ENCODE data around the gene EVC2.

Gene EVC2

GRCh38 chr4:5712931-5713330, 4.6 kb upstream of the EVC2 start:
- no peaks in the 10 kb centered on the region for H3K9me3 ChIP-seq (ENCODE audit: control insufficient read depth, low read length)
- DNase-seq = no peak
- H3K27ac ChIP-seq (ENCODE audit: insufficient read depth, low read length, poor library complexity, severe bottlenecking) = no peak overlapping the region
- H3K4me3 ChIP-seq (ENCODE audit: insufficient read depth, low read depth, low read length, poor library complexity, severe bottlenecking) = no peak overlapping the region
- H3K27me3 ChIP-seq (replicated peaks; ENCODE audit: control insufficient read depth, insufficient read depth, low read length, poor library complexity, severe bottlenecking) = peaks cover 6% of the 10 kb centered on the region
- H3K36me3 ChIP-seq (ENCODE audit: control insufficient read depth, insufficient read depth, low read length) = no peaks in the 10 kb centered on the region
- no peaks in the 10 kb centered on the region for H3K4me1 ChIP-seq (ENCODE audit: control insufficient read depth, insufficient read depth, low read length, poor library complexity, severe bottlenecking)

GRCh38 chr4:5712517-5712916, 4.2 kb upstream of the EVC2 start:
- Histone ChIP-seq H3K36me3 (ENCODE audit: control insufficient read depth, insufficient read depth, low read length) (no peaks in the 10 kb centered on the region), H3K27me3 (replicated peaks; ENCODE audit: control insufficient read depth, insufficient read depth, low read length, poor library complexity, severe bottlenecking) (peaks cover 9% of the 10 kb centered on the region), H3K27ac (ENCODE audit: insufficient read depth, low read length, poor library complexity, severe bottlenecking) (no peak overlapping the region), H3K4me1 (ENCODE audit: control insufficient read depth, insufficient read depth, low read length, poor library complexity, severe bottlenecking) (no peaks in the 10 kb centered on the region), H3K9me3 (ENCODE audit: control insufficient read depth, low read length) (no peaks in the 10 kb centered on the region), H3K4me3 (ENCODE audit: insufficient read depth, low read depth, low read length, poor library complexity, severe bottlenecking) (no peak overlapping the region)
- DNase-seq = no peak

GRCh38 chr4:5711479-5712184, 3.3 kb upstream of the EVC2 start:
- DNase-seq = no peak
- Histone ChIP-seq H3K9me3 (ENCODE audit: control insufficient read depth, low read length) (no peaks in the 10 kb centered on the region), H3K4me3 (ENCODE audit: insufficient read depth, low read depth, low read length, poor library complexity, severe bottlenecking) (no peak overlapping the region)

GRCh38 chr4:5710961-5711478, 2.7 kb upstream of the EVC2 start, which contains the start of gene EVC:
Gene EVC, plus strand, starts transcription at chr4:5711201. Its CDS starts 180 bp downstream, at chr4:5711381.
- Histone ChIP-seq H3K4me3 (ENCODE audit: insufficient read depth, low read depth, low read length, poor library complexity, severe bottlenecking) (peak within 1 kb of the TSS; percentile 31), H3K27ac (ENCODE audit: insufficient read depth, low read length, poor library complexity, severe bottlenecking) (no peak within 1 kb of the TSS), H3K27me3 (replicated peaks; ENCODE audit: control insufficient read depth, insufficient read depth, low read length, poor library complexity, severe bottlenecking) (peaks cover 12% of the 10 kb centered on the region), H3K36me3 (ENCODE audit: control insufficient read depth, insufficient read depth, low read length) (no peaks in the 10 kb centered on the region), H3K4me1 (ENCODE audit: control insufficient read depth, insufficient read depth, low read length, poor library complexity, severe bottlenecking) (no peaks in the 10 kb centered on the region), H3K9me3 (ENCODE audit: control insufficient read depth, low read length) (no peaks in the 10 kb centered on the region)
- peak in 1 of 3 donors; percentile 8 for DNase-seq

More at GRCh38 chr4:5711479-5712184, 3.3 kb upstream of the EVC2 start:
- Histone ChIP-seq H3K27me3 (replicated peaks; ENCODE audit: control insufficient read depth, insufficient read depth, low read length, poor library complexity, severe bottlenecking) (peaks cover 12% of the 10 kb centered on the region), H3K36me3 (ENCODE audit: control insufficient read depth, insufficient read depth, low read length) (no peaks in the 10 kb centered on the region), H3K4me1 (ENCODE audit: control insufficient read depth, insufficient read depth, low read length, poor library complexity, severe bottlenecking) (no peaks in the 10 kb centered on the region), H3K27ac (ENCODE audit: insufficient read depth, low read length, poor library complexity, severe bottlenecking) (no peak overlapping the region)

GRCh38 chr4:5710065-5710960, 2.0 kb upstream of the EVC2 start:
- no peaks in the 10 kb centered on the region for H3K9me3 ChIP-seq (ENCODE audit: control insufficient read depth, low read length)
- no peak overlapping the region for H3K27ac ChIP-seq (ENCODE audit: insufficient read depth, low read length, poor library complexity, severe bottlenecking)
- H3K4me3 ChIP-seq (ENCODE audit: insufficient read depth, low read depth, low read length, poor library complexity, severe bottlenecking) = peak overlapping the region; percentile 31
- H3K27me3 ChIP-seq (replicated peaks; ENCODE audit: control insufficient read depth, insufficient read depth, low read length, poor library complexity, severe bottlenecking) = peaks cover 12% of the 10 kb centered on the region
- H3K36me3 ChIP-seq (ENCODE audit: control insufficient read depth, insufficient read depth, low read length) = no peaks in the 10 kb centered on the region
- no peaks in the 10 kb centered on the region for H3K4me1 ChIP-seq (ENCODE audit: control insufficient read depth, insufficient read depth, low read length, poor library complexity, severe bottlenecking)
- DNase-seq = no peak

- DNase-seq = no peak
- Histone ChIP-seq H3K36me3 (ENCODE audit: control insufficient read depth, insufficient read depth, low read length) (no peaks in the 10 kb centered on the region), H3K9me3 (ENCODE audit: control insufficient read depth, low read length) (no peaks in the 10 kb centered on the region), H3K27ac (ENCODE audit: insufficient read depth, low read length, poor library complexity, severe bottlenecking) (no peak overlapping the region), H3K4me3 (ENCODE audit: insufficient read depth, low read depth, low read length, poor library complexity, severe bottlenecking) (no peak overlapping the region), H3K27me3 (replicated peaks; ENCODE audit: control insufficient read depth, insufficient read depth, low read length, poor library complexity, severe bottlenecking) (peaks cover 12% of the 10 kb centered on the region), H3K4me1 (ENCODE audit: control insufficient read depth, insufficient read depth, low read length, poor library complexity, severe bottlenecking) (no peaks in the 10 kb centered on the region)
Observed at GRCh38 chr4:5709207-5709575, 832 bp upstream of the EVC2 start.

GRCh38 chr4:5707778-5708448, 446 bp downstream of the EVC2 start:
- DNase-seq = no peak
- Histone ChIP-seq H3K4me1 (ENCODE audit: control insufficient read depth, insufficient read depth, low read length, poor library complexity, severe bottlenecking) (no peaks in the 10 kb centered on the region), H3K27ac (ENCODE audit: insufficient read depth, low read length, poor library complexity, severe bottlenecking) (no peak overlapping the region), H3K4me3 (ENCODE audit: insufficient read depth, low read depth, low read length, poor library complexity, severe bottlenecking) (peak overlapping the region; percentile 36), H3K9me3 (ENCODE audit: control insufficient read depth, low read length) (no peaks in the 10 kb centered on the region), H3K27me3 (replicated peaks; ENCODE audit: control insufficient read depth, insufficient read depth, low read length, poor library complexity, severe bottlenecking) (peaks cover 12% of the 10 kb centered on the region), H3K36me3 (ENCODE audit: control insufficient read depth, insufficient read depth, low read length) (no peaks in the 10 kb centered on the region)

GRCh38 chr4:5707366-5707765, 993 bp downstream of the EVC2 start:
- H3K27me3 ChIP-seq (replicated peaks; ENCODE audit: control insufficient read depth, insufficient read depth, low read length, poor library complexity, severe bottlenecking) = peaks cover 12% of the 10 kb centered on the region
- no peak overlapping the region for H3K4me3 ChIP-seq (ENCODE audit: insufficient read depth, low read depth, low read length, poor library complexity, severe bottlenecking)

GRCh38 chr4:5706486-5707290, 1.7 kb downstream of the EVC2 start:
- no peaks in the 10 kb centered on the region for H3K4me1 ChIP-seq (ENCODE audit: control insufficient read depth, insufficient read depth, low read length, poor library complexity, severe bottlenecking)
- no peaks in the 10 kb centered on the region for H3K9me3 ChIP-seq (ENCODE audit: control insufficient read depth, low read length)
- peaks cover 12% of the 10 kb centered on the region for H3K27me3 ChIP-seq (replicated peaks; ENCODE audit: control insufficient read depth, insufficient read depth, low read length, poor library complexity, severe bottlenecking)
- DNase-seq = no peak
- no peak overlapping the region for H3K4me3 ChIP-seq (ENCODE audit: insufficient read depth, low read depth, low read length, poor library complexity, severe bottlenecking)
- no peaks in the 10 kb centered on the region for H3K36me3 ChIP-seq (ENCODE audit: control insufficient read depth, insufficient read depth, low read length)
- no peak overlapping the region for H3K27ac ChIP-seq (ENCODE audit: insufficient read depth, low read length, poor library complexity, severe bottlenecking)

More at GRCh38 chr4:5707366-5707765, 993 bp downstream of the EVC2 start:
- DNase-seq = no peak
- no peaks in the 10 kb centered on the region for H3K4me1 ChIP-seq (ENCODE audit: control insufficient read depth, insufficient read depth, low read length, poor library complexity, severe bottlenecking)
- no peaks in the 10 kb centered on the region for H3K36me3 ChIP-seq (ENCODE audit: control insufficient read depth, insufficient read depth, low read length)
- no peak overlapping the region for H3K27ac ChIP-seq (ENCODE audit: insufficient read depth, low read length, poor library complexity, severe bottlenecking)
- H3K9me3 ChIP-seq (ENCODE audit: control insufficient read depth, low read length) = no peaks in the 10 kb centered on the region
